ENCODE results near the gene ZNF345.

Gene ZNF345

GRCh38 chr19:36876993-36877938 lies 26.6 kb downstream of the ZNF345 start:
- DNase-seq (no peak), ATAC-seq (ENCODE audit: insufficient read depth, low read depth) (no peak)
- peaks cover 75% of the 10 kb centered on the region for H3K9me3 ChIP-seq (ENCODE audit: insufficient read depth, low read length, severe bottlenecking)
- no peak overlapping the region for H3K27ac ChIP-seq (ENCODE audit: low read length)
- H3K9ac ChIP-seq (ENCODE audit: low read depth, low read length): no peak overlapping the region
- H3K4me2 ChIP-seq (ENCODE audit: insufficient read depth, low read length): no peak overlapping the region
- H4K20me1 ChIP-seq (ENCODE audit: insufficient read depth, low read length): no peaks in the 10 kb centered on the region
- no peak overlapping the region for H2AFZ ChIP-seq (ENCODE audit: low read depth, low read length)
- no peak overlapping the region; a peak in 1 of 4 replicates for H3K4me3 ChIP-seq (ENCODE audit: low read depth in 1 of 2, low read length in 2 of 2)
- no peaks in the 10 kb centered on the region for H3K27me3 ChIP-seq (ENCODE audit: insufficient read depth, low read length, poor library complexity)
- H3K79me2 ChIP-seq (ENCODE audit: insufficient read depth, low read length): no peaks in the 10 kb centered on the region
- no peaks in the 10 kb centered on the region for H3K4me1 ChIP-seq (ENCODE audit: insufficient read depth, low read length)
- TF ChIP-seq EZH2 (IDR thresholded peaks at IDR 0.05; ENCODE audit: borderline replicate concordance, low read depth, low read length, severe bottlenecking): no peak
- TF ChIP-seq, protein P1, sequence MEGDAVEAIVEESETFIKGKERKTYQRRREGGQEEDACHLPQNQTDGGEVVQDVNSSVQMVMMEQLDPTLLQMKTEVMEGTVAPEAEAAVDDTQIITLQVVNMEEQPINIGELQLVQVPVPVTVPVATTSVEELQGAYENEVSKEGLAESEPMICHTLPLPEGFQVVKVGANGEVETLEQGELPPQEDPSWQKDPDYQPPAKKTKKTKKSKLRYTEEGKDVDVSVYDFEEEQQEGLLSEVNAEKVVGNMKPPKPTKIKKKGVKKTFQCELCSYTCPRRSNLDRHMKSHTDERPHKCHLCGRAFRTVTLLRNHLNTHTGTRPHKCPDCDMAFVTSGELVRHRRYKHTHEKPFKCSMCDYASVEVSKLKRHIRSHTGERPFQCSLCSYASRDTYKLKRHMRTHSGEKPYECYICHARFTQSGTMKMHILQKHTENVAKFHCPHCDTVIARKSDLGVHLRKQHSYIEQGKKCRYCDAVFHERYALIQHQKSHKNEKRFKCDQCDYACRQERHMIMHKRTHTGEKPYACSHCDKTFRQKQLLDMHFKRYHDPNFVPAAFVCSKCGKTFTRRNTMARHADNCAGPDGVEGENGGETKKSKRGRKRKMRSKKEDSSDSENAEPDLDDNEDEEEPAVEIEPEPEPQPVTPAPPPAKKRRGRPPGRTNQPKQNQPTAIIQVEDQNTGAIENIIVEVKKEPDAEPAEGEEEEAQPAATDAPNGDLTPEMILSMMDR (IDR thresholded peaks at IDR 0.05; ENCODE audit: borderline replicate concordance, extremely low read depth, low read length, poor library complexity, severe bottlenecking): no peak
- peaks cover 58% of the 10 kb centered on the region for H3K36me3 ChIP-seq (ENCODE audit: insufficient read depth, low read length)

DNA sequence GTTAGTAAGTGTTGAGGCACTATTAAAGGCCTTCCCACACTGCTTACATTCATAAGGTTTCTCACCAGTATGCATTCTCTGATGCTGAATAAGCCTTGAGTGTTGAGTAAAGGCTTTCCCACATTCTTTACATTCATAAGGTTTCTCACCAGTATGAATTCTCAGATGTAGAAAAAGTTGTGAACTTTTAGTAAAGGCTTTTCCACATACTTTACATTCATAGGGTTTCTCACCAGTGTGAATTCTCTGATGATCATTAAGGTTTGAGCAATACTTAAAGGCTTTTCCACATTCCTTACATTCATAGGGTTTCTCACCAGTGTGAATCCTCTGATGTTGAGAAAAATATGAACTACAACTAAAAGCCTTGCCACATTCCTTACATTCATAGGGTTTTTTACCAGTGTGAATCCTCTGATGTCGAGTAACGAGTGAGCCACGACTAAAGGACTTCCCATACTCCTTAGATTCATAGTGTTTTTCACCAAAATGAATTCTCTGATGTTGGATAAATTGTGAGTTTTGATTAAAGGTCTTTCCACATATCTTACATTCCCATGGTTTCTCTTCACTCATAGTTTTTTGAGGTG lies 41.2 kb downstream of the ZNF345 start:
- H3K9me3 ChIP-seq (ENCODE audit: insufficient read depth, low read length, severe bottlenecking): peaks cover 76% of the 10 kb centered on the region
- ATAC-seq (ENCODE audit: insufficient read depth, low read depth): no peak

DNA sequence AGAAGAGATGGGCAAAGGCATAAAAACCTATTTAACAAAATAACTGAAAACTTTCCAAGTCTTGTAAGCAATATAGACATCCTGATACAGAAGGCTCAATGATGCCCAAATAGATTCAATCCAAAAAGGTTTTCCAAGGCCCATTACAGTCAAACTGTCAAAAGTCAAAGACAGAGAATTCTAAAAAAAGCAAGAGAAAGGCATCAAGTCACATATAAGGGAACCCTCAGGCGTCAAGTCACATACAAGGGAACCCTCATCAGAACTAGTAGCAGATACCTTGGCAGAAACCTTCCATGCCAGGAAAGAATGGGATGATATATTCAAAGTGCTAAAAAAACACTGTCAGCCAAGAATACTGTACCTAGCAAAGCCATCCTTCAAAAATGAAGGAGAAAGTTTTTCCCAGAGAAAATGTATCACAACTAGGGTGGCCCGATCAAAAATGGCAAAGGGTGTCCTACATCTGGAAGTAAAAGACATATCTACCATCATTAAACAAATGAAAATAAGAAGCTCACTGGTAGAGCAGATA lies 44.2 kb downstream of the ZNF345 start:
- H4K20me1 ChIP-seq (ENCODE audit: insufficient read depth, low read length): no peaks in the 10 kb centered on the region
- H3K4me3 ChIP-seq (ENCODE audit: low read depth in 1 of 2, low read length in 2 of 2): no peak overlapping the region
- no peak overlapping the region for H2AFZ ChIP-seq (ENCODE audit: low read depth, low read length)
- H3K4me2 ChIP-seq (ENCODE audit: insufficient read depth, low read length): no peak overlapping the region
- peaks cover 86% of the 10 kb centered on the region for H3K9me3 ChIP-seq (ENCODE audit: insufficient read depth, low read length, severe bottlenecking)
- H3K79me2 ChIP-seq (ENCODE audit: insufficient read depth, low read length): peaks cover 2% of the 10 kb centered on the region; the same call in 1 of the 2 replicates
- TF ChIP-seq, protein P1 (IDR thresholded peaks at IDR 0.05; ENCODE audit: borderline replicate concordance, extremely low read depth, low read length, poor library complexity, severe bottlenecking): no peak
- no peak for TF ChIP-seq EZH2 (IDR thresholded peaks at IDR 0.05; ENCODE audit: borderline replicate concordance, low read depth, low read length, severe bottlenecking)
- ATAC-seq (ENCODE audit: insufficient read depth, low read depth): no peak
- H3K9ac ChIP-seq (ENCODE audit: low read depth, low read length): no peak overlapping the region
- H3K27ac ChIP-seq (ENCODE audit: low read length): no peak overlapping the region
- no peak for DNase-seq
- H3K36me3 ChIP-seq (ENCODE audit: insufficient read depth, low read length): peaks cover 93% of the 10 kb centered on the region
- no peaks in the 10 kb centered on the region for H3K4me1 ChIP-seq (ENCODE audit: insufficient read depth, low read length)
- no peaks in the 10 kb centered on the region for H3K27me3 ChIP-seq (ENCODE audit: insufficient read depth, low read length, poor library complexity)

More for the DNA sequence above, 41.2 kb downstream of the ZNF345 start:
- DNase-seq: no peak
- no peaks in the 10 kb centered on the region for H4K20me1 ChIP-seq (ENCODE audit: insufficient read depth, low read length)
- no peak overlapping the region; a peak in 1 of 4 replicates for H3K4me3 ChIP-seq (ENCODE audit: low read depth in 1 of 2, low read length in 2 of 2)
- H3K4me1 ChIP-seq (ENCODE audit: insufficient read depth, low read length): no peaks in the 10 kb centered on the region
- peaks cover 71% of the 10 kb centered on the region for H3K36me3 ChIP-seq (ENCODE audit: insufficient read depth, low read length)
- H3K27ac ChIP-seq (ENCODE audit: low read length): no peak overlapping the region
- TF ChIP-seq, protein P1 (IDR thresholded peaks at IDR 0.05; ENCODE audit: borderline replicate concordance, extremely low read depth, low read length, poor library complexity, severe bottlenecking): no peak
- no peak for TF ChIP-seq EZH2 (IDR thresholded peaks at IDR 0.05; ENCODE audit: borderline replicate concordance, low read depth, low read length, severe bottlenecking)
- no peak overlapping the region for H2AFZ ChIP-seq (ENCODE audit: low read depth, low read length)
- H3K79me2 ChIP-seq (ENCODE audit: insufficient read depth, low read length): peaks cover 2% of the 10 kb centered on the region; the same call in 1 of the 2 replicates
- no peak overlapping the region for H3K9ac ChIP-seq (ENCODE audit: low read depth, low read length)
- H3K4me2 ChIP-seq (ENCODE audit: insufficient read depth, low read length): no peak overlapping the region
- no peaks in the 10 kb centered on the region for H3K27me3 ChIP-seq (ENCODE audit: insufficient read depth, low read length, poor library complexity)
